Esophagus squamous epithelium (tissue), 5 donors: ENCODE results near the gene CRYBG2. TPM values are rescaled to one million over a fixed set of nuclear protein-coding genes. Genes with fewer than 3 reads are reported as not detected.

Experiments
- DNase-seq: peaks from one replicate; lab custom pipeline; 2025; lab: John Stamatoyannopoulos, UW
- H3K27ac ChIP-seq, 4 donors: fragments of 200-600 bp; sonication (generic); one replicate each; pipeline ENCODE4 v1.5.1; 2016 to 2019; ENCODE audit warnings: mild to moderate bottlenecking in 1 of 4
- H3K27me3 ChIP-seq, 4 donors: fragments of 200-600 bp; sonication (generic); 1 replicate in 3 of 4; 2 replicates in 1 of 4; pipeline versions ENCODE4 v1.5.1 to v1.6.0; 2017 to 2021; ENCODE audit warnings: antibody characterized with exemption in 1 of 4
- H3K36me3 ChIP-seq, 3 donors: fragments of 200-600 bp; sonication (generic); one replicate each; pipeline ENCODE4 v1.5.1; 2016 to 2019
- H3K4me1 ChIP-seq, 3 donors: fragments of 200-600 bp; sonication (generic); one replicate each; pipeline ENCODE4 v1.5.1; 2017 to 2019
- H3K4me3 ChIP-seq, 4 donors: fragments of 200-600 bp; sonication (generic); 1 replicate in 3 of 4; 2 replicates in 1 of 4; pipeline ENCODE4 v1.5.1; 2016 to 2019; ENCODE audit warnings: mild to moderate bottlenecking in 2 of 4, moderate library complexity in 1 of 4
- H3K9me3 ChIP-seq, 3 donors: fragments of 200-600 bp; sonication (generic); one replicate each; pipeline ENCODE4 v1.5.1; 2016 to 2019
- POLR2A ChIP-seq, 4 donors: fragments of 450-650 bp; IDR thresholded peaks; one replicate each; pipeline ENCODE4 v1.6.1; 2017; ENCODE audit warnings: antibody characterized with exemption in 4 of 4, mild to moderate bottlenecking in 4 of 4, moderate library complexity in 3 of 4
- WGBS, 2 donors: methylation state at CpG; one replicate each; pipeline ENCODE4 v1.1.5; 2018; 5-methylcytosine and 5-hydroxymethylcytosine counted together
- intact Hi-C: fragments of 100-400 bp; cut with DNase I; formaldehyde crosslinking; loops from one replicate; pipeline ENCODE4 v1.15.0; 2022
- total RNA-seq, 4 donors: library from RNA; depleted of rRNA; stranded (reverse); fragments of >200 nt; gene quantifications; one replicate each; pipeline ENCODE4 v1.1.0, GENCODE V29; 2016
- TF ChIP-seq, protein P1 (sequence below), 6 experiments: fragments of 450-650 bp in 4 of 6; fragments of 200-600 bp in 2 of 6; sonication (generic) in 2 of 6; IDR thresholded peaks; one replicate each; pipeline ENCODE4 v1.5.1; 2016 to 2019; ENCODE audit warnings: antibody characterized with exemption in 6 of 6, mild to moderate bottlenecking in 4 of 6, moderate library complexity in 4 of 6
- donor health status: DM: yes; HTN: yes; CAD: no.

The CRYBG2 gene
- total RNA-seq, 4 donors from 2014 or later, result 35.8 to 305 (median 122) TPM

DNA sequence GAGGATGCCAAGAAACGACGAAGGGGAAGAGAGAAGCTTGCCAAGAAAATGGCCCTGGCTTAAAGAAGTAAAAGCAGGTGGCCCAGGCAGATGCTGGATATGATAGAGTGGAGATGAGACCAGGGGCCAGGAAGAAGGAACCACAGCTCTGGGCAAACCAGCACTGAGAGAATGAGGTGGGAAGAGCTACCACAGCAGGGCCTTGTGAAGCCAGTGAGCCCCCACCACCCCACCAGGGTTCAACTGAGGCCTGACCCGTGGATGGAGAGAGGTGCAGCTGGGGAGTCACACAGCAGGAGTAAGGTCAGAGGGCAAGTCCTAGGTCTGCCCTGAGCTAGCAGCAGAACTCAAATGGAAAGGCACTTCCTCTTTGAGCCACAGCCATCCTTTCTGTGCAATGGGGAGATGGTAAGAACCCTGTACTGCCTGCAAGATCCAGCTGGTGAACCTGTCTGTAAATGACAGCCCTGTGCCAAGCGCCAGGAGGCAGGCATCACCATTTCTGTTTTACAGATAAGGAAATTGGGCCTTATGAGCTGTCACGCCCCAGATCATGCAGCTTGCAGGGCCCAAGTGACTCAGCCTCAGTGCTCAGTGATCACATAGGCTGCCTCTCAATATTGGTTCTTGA, 65.5 kb downstream of the CRYBG2 start:
- Histone ChIP-seq H3K27ac (peak overlapping the region; percentile 41 to 100 (median 72)), H3K27me3 (no peaks in the 10 kb centered on the region), H3K4me1 (peaks cover 34 to 86% (median 38%) of the 10 kb centered on the region in 3 donors), H3K9me3 (no peaks in the 10 kb centered on the region), H3K36me3 (peaks cover 0 to 8% (median 0%) of the 10 kb centered on the region in 3 donors), H3K4me3 (no peak overlapping the region)
- DNase-seq, result no peak
- WGBS, 2 donors, result 29 to 35% methylated on average over 3 to 4 of the region's 5 CpGs
- intact Hi-C loops, result no loop called here
- no peak for TF ChIP-seq POLR2A (IDR thresholded peaks at IDR 0.05)
- TF ChIP-seq, protein P1, sequence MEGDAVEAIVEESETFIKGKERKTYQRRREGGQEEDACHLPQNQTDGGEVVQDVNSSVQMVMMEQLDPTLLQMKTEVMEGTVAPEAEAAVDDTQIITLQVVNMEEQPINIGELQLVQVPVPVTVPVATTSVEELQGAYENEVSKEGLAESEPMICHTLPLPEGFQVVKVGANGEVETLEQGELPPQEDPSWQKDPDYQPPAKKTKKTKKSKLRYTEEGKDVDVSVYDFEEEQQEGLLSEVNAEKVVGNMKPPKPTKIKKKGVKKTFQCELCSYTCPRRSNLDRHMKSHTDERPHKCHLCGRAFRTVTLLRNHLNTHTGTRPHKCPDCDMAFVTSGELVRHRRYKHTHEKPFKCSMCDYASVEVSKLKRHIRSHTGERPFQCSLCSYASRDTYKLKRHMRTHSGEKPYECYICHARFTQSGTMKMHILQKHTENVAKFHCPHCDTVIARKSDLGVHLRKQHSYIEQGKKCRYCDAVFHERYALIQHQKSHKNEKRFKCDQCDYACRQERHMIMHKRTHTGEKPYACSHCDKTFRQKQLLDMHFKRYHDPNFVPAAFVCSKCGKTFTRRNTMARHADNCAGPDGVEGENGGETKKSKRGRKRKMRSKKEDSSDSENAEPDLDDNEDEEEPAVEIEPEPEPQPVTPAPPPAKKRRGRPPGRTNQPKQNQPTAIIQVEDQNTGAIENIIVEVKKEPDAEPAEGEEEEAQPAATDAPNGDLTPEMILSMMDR (IDR thresholded peaks at IDR 0.05), result no peak

DNA sequence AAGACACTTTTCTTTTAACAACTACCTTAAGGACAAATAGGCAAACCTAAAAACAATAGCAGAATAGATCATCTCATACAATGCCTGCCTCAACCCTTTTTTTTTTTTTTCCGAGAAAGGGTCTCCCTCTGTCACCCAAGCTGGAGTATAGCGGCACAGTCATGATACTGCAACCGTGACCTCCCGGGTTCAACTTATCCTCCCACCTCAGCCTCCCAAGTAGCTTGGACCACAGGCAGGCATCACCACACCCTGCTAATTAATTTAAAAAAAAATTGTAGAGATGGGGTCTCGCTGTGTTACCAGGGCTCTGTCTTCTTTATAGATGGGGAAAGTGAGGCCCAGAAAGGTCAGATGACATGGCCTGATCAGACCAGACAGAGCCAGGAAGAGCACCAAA, 66.1 kb downstream of the CRYBG2 start:
- Histone ChIP-seq H3K27ac (peak overlapping the region; percentile 41 to 100 (median 72)), H3K9me3 (no peaks in the 10 kb centered on the region), H3K27me3 (no peaks in the 10 kb centered on the region), H3K36me3 (peaks cover 0 to 14% (median 0%) of the 10 kb centered on the region in 3 donors), H3K4me3 (no peak overlapping the region), H3K4me1 (peaks cover 34 to 92% (median 38%) of the 10 kb centered on the region in 3 donors)
- DNase-seq, result no peak
- TF ChIP-seq, protein P1 (IDR thresholded peaks at IDR 0.05), result no peak
- TF ChIP-seq POLR2A (IDR thresholded peaks at IDR 0.05), result no peak
- intact Hi-C loops, result no loop called here
- WGBS, 2 donors, result 46 to 67% methylated on average over 3 to 4 of the region's 5 CpGs

DNA sequence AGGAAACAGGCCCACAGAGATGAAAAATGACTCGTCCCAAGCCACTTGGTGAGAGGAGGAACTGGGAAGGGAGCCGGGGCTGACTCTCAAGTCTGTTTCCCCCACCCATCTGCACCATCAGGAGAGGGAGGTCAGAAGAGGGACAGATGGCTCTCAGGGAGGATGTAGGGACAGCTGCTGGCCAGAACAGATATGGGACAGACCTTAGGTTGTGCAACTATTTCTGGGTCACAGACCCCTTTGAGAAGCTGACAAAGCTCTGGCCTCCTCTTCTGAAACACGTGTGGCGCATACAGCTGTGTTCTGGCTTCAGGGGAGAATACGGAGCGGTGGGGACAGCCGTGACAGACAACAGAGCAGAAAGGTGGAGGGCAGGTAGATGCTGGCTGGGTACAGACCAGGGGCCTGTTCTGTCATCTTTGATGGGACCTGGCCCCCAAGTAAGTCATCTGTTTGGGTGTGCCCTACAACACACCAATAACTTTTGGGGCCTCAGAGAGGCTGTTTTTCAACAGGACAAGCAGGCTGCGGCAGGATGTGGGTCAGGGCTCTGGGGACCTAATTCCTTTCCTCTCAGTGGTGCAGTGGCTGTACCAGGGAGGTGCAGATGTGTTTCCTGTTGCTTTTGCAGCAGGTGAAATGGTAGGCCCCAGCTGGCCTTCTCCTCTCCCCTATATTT, 66.8 kb downstream of the CRYBG2 start:
- Histone ChIP-seq H3K9me3 (no peaks in the 10 kb centered on the region), H3K27me3 (no peaks in the 10 kb centered on the region), H3K27ac (peak overlapping the region; percentile 41 to 100 (median 68)), H3K4me1 (peaks cover 34 to 99% (median 38%) of the 10 kb centered on the region in 3 donors), H3K4me3 (no peak overlapping the region), H3K36me3 (peaks cover 0 to 20% (median 0%) of the 10 kb centered on the region in 3 donors)
- no peak for DNase-seq
- TF ChIP-seq, protein P1 (IDR thresholded peaks at IDR 0.05), result no peak
- TF ChIP-seq POLR2A (IDR thresholded peaks at IDR 0.05), result peak in 1 of 4 donors; percentile 20
- intact Hi-C loops, result no loop called here
- 52 to 54% methylated on average over 7 of the region's 8 CpGs for WGBS, 2 donors

DNA sequence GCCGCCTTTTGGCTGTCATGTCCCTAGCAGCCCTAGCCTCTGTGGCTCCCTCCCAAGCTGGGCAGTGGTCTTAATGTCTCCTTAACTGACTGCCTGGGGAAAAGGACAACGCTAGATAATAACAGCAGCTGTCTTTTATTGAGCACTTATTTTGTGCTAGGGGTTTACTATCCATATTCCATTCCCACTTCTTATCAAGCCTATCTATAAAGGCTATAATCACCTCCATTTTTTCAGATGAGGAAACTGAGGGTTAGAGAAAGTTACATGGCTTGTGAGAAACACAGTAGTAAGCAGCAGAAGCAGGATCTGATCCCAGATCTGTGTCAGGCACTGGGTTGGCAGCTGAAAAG, 67.9 kb downstream of the CRYBG2 start:
- TF ChIP-seq, protein P1 (IDR thresholded peaks at IDR 0.05), result no peak
- no peak for TF ChIP-seq POLR2A (IDR thresholded peaks at IDR 0.05)
- H3K27me3 ChIP-seq, result no peaks in the 10 kb centered on the region
- no peak for DNase-seq

More for the DNA sequence above, 67.9 kb downstream of the CRYBG2 start:
- WGBS, 2 donors, result 84 to 89% methylated on average over 1 to 2 of the region's 2 CpGs
- Histone ChIP-seq H3K9me3 (no peaks in the 10 kb centered on the region), H3K36me3 (peaks cover 0 to 31% (median 0%) of the 10 kb centered on the region in 3 donors), H3K27ac (peak overlapping the region; percentile 21 to 100 (median 58)), H3K4me1 (peaks cover 42 to 100% (median 45%) of the 10 kb centered on the region in 3 donors), H3K4me3 (no peak overlapping the region)
- intact Hi-C loops, result no loop called here
